HG03457 (cell line): Measurements from ENCODE around the gene CLCN7.

Experiments
- ATAC-seq: cut with Tn5 transposase; IDR thresholded peaks from one replicate; pipeline ENCODE4 v1.9.1; 2021; ENCODE audit warnings: moderate number of reproducible peaks; ENCODE audit not compliant: unreplicated experiment

CLCN7 gene

GRCh38 chr16:1474796-1475551, at the start of gene CLCN7:
Gene CLCN7 (minus strand): TSS chr16:1475028. CDS start chr16:1474974, 54 bp downstream.
- ATAC-seq = peak; percentile 60

- no peak for ATAC-seq
Measured at GRCh38 chr16:1524366-1524765, 49.5 kb upstream of the CLCN7 start.

- no peak for ATAC-seq
Measured at GRCh38 chr16:1523581-1524245, 48.9 kb upstream of the CLCN7 start.

- ATAC-seq = no peak
Measured at GRCh38 chr16:1520461-1520860, 45.6 kb upstream of the CLCN7 start.

GRCh38 chr16:1519831-1520230, 45.0 kb upstream of the CLCN7 start:
- ATAC-seq = no peak

GRCh38 chr16:1518626-1519135, 43.9 kb upstream of the CLCN7 start:
- ATAC-seq = no peak

GRCh38 chr16:1514507-1514906, 39.7 kb upstream of the CLCN7 start:
- no peak for ATAC-seq

- no peak for ATAC-seq
Measured at GRCh38 chr16:1512774-1513173, 37.9 kb upstream of the CLCN7 start.

GRCh38 chr16:1511662-1512569, 37.1 kb upstream of the CLCN7 start:
- no peak for ATAC-seq

- no peak for ATAC-seq
Measured at GRCh38 chr16:1510941-1511351, 36.1 kb upstream of the CLCN7 start.

GRCh38 chr16:1510272-1510671, 35.4 kb upstream of the CLCN7 start:
- no peak for ATAC-seq

- no peak for ATAC-seq
Measured at GRCh38 chr16:1509307-1510221, 34.7 kb upstream of the CLCN7 start.

GRCh38 chr16:1508494-1509187, 33.8 kb upstream of the CLCN7 start:
- no peak for ATAC-seq

GRCh38 chr16:1506494-1507213, 31.8 kb upstream of the CLCN7 start:
- no peak for ATAC-seq

- ATAC-seq = no peak
Measured at GRCh38 chr16:1505912-1506311, 31.1 kb upstream of the CLCN7 start.

- ATAC-seq = no peak
Measured at GRCh38 chr16:1505073-1505844, 30.4 kb upstream of the CLCN7 start.

GRCh38 chr16:1503110-1503955, 28.5 kb upstream of the CLCN7 start:
- ATAC-seq = no peak
